LNCAP (cell line): Measurements from ENCODE around the gene PEX10.

Experiments
- TF ChIP-seq, protein P1 (sequence below): fragments of 450-650 bp; IDR thresholded peaks from 2 replicates; pipeline ENCODE4 v1.5.1; 2017; ENCODE audit warnings: mild to moderate bottlenecking

Gene PEX10

DNA sequence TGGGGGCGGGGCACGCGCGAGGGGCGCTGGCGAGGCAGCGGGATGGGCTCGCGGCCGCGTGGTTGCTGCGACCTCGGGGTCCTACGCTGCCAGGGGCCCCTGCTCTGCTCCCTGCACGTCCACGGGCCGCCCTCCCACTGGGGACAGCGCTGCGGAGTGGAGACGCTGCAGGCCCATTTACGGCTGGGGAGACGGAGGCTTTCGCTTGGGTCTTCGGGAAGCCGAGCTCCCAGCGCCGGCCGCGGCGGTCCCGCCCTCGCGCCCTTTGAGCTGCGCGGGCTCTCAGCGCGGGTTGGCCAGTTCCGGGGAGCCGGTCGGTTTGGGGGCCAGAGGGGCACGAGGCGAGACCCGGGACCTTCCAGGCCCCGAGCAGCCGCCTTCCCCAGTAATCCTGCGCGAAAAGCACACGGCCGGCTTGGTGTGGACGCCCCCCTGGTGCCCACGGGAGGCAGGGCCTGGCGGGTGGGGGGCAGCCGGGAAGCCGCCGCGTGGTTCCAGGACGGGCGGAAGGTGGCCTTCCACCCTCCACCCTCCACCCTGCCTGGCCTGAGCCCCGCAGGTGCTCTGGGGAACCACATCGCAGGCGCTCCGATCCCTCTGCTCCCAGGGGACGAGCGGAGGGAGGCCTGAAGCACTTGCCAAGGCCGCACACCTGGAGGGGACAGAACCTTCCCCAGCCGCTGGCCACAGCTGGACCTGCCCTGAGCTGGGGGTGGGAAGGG, 570 bp upstream of the PEX10 start:
- TF ChIP-seq, protein P1, sequence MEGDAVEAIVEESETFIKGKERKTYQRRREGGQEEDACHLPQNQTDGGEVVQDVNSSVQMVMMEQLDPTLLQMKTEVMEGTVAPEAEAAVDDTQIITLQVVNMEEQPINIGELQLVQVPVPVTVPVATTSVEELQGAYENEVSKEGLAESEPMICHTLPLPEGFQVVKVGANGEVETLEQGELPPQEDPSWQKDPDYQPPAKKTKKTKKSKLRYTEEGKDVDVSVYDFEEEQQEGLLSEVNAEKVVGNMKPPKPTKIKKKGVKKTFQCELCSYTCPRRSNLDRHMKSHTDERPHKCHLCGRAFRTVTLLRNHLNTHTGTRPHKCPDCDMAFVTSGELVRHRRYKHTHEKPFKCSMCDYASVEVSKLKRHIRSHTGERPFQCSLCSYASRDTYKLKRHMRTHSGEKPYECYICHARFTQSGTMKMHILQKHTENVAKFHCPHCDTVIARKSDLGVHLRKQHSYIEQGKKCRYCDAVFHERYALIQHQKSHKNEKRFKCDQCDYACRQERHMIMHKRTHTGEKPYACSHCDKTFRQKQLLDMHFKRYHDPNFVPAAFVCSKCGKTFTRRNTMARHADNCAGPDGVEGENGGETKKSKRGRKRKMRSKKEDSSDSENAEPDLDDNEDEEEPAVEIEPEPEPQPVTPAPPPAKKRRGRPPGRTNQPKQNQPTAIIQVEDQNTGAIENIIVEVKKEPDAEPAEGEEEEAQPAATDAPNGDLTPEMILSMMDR: no peak

DNA sequence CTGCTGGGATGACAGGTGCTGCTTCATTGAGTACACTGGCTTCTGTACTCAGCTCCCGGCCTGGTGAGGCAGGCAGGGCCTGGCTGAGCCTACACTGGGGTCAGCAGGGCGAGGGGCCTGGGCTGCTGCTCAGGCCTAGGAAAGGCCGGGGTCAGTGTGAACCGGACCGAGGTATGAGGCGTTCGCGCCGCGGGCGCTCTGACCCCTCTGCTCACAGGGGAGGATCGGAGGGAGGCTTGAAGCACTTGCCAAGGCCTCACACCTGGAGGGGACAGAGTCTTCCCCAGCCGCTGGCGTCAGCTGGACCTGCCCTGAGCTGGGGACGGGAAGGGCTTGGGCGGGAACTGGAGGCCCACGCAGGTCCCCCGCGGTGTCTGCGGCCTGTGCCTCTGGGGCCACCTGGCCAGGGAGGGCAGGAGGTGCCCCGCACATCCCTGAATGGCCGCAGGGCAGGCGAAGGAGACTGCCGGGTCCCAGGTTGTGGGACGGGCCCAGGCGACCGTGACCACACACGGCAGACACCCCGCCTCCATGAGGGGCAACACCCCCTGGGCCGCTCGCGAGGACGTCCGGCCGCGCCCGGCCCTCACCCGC, 466 bp downstream of the PEX10 start:
- TF ChIP-seq, protein P1: no peak

DNA sequence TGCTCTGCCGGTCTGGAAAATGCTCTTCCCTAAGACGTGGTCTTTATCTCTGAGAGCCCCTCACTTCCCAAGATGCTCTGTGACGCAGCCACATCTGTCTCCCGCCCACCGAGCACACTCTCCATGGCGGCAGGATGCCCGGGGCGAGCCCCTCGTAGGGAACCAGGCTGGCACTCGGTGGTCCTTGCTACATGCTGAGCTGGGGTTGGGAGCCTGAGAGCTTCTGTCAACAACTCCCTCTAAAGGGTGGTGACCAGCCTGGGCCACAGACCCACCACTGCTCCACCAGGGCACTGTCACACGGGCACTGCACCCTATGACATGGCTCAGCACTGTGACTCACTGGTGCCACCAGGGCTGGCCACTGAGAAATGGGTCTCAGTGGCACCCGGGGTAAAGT, 2.6 kb downstream of the PEX10 start:
- TF ChIP-seq, protein P1: no peak

DNA sequence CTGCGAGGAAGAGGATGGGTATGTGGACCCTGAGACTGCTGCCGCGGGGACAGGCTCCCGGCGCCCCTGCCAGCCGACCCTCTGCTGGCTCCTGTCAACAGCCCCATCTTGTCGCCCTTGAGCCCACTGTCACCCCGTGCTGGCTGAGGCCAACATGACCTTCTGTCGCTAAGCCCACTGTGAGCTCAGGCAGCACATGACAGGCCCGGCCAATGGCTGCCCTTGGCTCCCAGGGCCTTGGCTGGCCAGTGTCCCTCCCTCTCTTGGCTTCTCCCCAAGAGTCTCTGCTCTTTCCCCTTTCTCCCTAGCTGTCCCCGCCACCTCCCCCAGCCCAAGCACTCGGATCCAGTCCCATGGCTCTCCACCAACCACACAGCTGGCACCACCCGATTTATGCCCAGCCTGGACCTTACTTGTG, 3.5 kb downstream of the PEX10 start:
- TF ChIP-seq, protein P1: no peak

DNA sequence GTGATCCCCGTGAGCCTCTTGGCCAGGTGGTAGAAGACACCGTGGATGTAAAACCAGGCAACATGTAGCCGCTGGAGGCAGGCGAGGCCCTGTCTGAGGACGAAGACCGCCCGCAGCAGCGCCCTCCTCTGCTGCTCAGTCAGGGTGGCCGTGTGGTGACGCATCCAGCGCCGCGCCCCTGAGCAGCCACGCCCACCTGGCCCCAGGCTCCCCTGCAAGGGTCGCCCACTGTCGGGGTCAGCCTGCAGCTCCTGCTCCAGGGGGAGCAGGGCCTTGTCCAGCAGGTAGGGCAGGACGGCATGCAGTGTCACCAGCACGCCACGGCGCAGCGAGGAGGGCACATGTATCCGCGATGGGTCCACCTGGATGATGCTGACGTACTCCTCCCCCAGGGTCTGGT, 3.9 kb downstream of the PEX10 start:
- TF ChIP-seq, protein P1: no peak

DNA sequence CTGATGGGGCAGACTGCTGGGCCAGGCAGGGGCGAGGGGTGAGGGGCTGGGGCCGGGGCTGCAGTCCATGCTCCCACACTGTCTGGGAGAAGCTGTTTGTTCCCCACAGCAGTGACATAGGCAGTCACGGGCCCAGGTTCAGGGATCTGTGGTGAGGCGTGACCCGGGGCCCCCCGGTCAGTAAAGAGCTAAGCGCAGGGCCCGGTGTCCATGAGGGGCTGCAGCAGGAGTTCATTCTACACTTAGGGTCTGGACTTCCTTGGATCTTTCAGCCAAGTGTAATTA, 4.4 kb downstream of the PEX10 start:
- TF ChIP-seq, protein P1: no peak

DNA sequence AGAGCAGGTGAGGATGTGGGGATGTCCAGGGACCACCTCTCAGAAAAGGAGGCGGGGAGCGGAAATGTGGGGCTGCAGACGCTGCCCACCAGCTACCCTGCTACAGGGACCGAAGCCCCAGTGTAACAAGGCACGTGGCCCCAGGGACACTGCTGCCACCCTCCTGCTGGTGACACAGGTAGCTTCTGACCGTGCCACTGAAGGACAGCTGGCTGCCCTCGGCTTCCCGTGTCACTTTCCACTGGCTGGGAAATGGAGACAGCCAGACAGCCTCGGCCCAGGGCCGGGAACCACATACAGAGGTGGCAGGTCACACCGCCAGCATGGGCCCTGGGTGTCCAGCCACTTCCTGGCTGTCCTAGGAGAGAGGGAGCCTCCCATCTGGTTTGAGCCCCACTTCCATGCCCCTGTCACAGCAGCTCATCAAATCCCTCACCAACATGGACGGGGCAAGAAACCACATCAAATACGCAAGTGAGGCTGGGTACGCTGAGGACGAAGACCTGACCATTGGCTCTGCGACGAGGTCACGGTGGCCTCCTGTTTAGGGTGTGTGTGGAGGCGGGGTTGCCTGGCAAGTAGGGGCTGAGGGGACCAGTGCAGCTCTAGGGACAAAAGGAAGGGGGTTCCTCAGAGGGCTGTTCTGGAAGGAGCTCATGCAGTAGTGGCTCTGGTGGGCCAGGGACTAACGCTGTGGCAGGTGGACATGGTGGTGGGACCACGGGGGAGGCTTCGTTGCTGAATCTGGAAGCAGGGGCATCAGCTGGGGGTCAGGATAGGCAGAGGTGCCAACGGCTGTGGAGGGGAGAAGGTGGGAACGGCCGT, 5.0 kb downstream of the PEX10 start:
- TF ChIP-seq, protein P1: no peak
